Measurements from ENCODE around the gene ZNF25.
A peak's percentile ranks its signal among the peaks of the same experiment; 100 is the strongest.
"Not testable (repeated sequence)": the region's sequence is repeated elsewhere in the genome, so short reads cannot be mapped to it uniquely, and the experiment has no call there.

ZNF25 gene

GRCh38 chr10:37976091-37976879 is at the start of gene ZNF25:
Gene ZNF25 (minus strand): TSS chr10:37976647. CDS start chr10:37971722, 4,925 bp downstream.
- peak; percentile 94 to 97 (median 95) for DNase-seq (ENCODE audit: low read depth in 4 of 4, low spot score in 1 of 4)

GRCh38 chr10:38025283-38025682 is 48.8 kb upstream of the ZNF25 start:
- DNase-seq (ENCODE audit: low read depth in 4 of 4, low spot score in 1 of 4): no peak

GRCh38 chr10:38019124-38019523 is 42.7 kb upstream of the ZNF25 start:
- not testable (repeated sequence) for DNase-seq (ENCODE audit: low read depth in 4 of 4, low spot score in 1 of 4)

GRCh38 chr10:38016354-38016753 is 39.9 kb upstream of the ZNF25 start:
- no peak for DNase-seq (ENCODE audit: low read depth in 4 of 4, low spot score in 1 of 4)

- DNase-seq (ENCODE audit: low read depth in 4 of 4, low spot score in 1 of 4): peak; percentile 69 to 87 (median 81)
These were observed 33.9 kb upstream of the ZNF25 start, which contains the start of gene ZNF33A for GRCh38 chr10:38010119-38010903. Gene ZNF33A (plus strand): TSS chr10:38010675. CDS start chr10:38012342, 1,667 bp downstream.

GRCh38 chr10:38007991-38008390 is 31.5 kb upstream of the ZNF25 start:
- DNase-seq (ENCODE audit: low read depth in 4 of 4, low spot score in 1 of 4): no peak

- no peak for DNase-seq (ENCODE audit: low read depth in 4 of 4, low spot score in 1 of 4)
These were observed 31.1 kb upstream of the ZNF25 start for GRCh38 chr10:38007551-38007950.

GRCh38 chr10:38003588-38003987 is 27.1 kb upstream of the ZNF25 start:
- DNase-seq (ENCODE audit: low read depth in 4 of 4, low spot score in 1 of 4): no peak

GRCh38 chr10:38003026-38003425 is 26.6 kb upstream of the ZNF25 start:
- no peak for DNase-seq (ENCODE audit: low read depth in 4 of 4, low spot score in 1 of 4)

- not testable (repeated sequence) for DNase-seq (ENCODE audit: low read depth in 4 of 4, low spot score in 1 of 4)
These were observed 24.0 kb upstream of the ZNF25 start for GRCh38 chr10:38000474-38000873.

GRCh38 chr10:37998920-37999319 is 22.5 kb upstream of the ZNF25 start:
- not testable (repeated sequence) for DNase-seq (ENCODE audit: low read depth in 4 of 4, low spot score in 1 of 4)

- DNase-seq (ENCODE audit: low read depth in 4 of 4, low spot score in 1 of 4): no peak
These were observed 15.6 kb upstream of the ZNF25 start for GRCh38 chr10:37992083-37992482.

- DNase-seq (ENCODE audit: low read depth in 4 of 4, low spot score in 1 of 4): no peak
These were observed 15.2 kb upstream of the ZNF25 start for GRCh38 chr10:37991655-37992054.

- DNase-seq (ENCODE audit: low read depth in 4 of 4, low spot score in 1 of 4): no peak
These were observed 395 bp upstream of the ZNF25 start for GRCh38 chr10:37976880-37977203.

- DNase-seq (ENCODE audit: low read depth in 4 of 4, low spot score in 1 of 4): no peak
These were observed 951 bp downstream of the ZNF25 start for GRCh38 chr10:37975401-37975991.

- DNase-seq (ENCODE audit: low read depth in 4 of 4, low spot score in 1 of 4): no peak
These were observed 4.1 kb downstream of the ZNF25 start for GRCh38 chr10:37972396-37972795.

GRCh38 chr10:37965006-37965405 is 11.4 kb downstream of the ZNF25 start:
- no peak for DNase-seq (ENCODE audit: low read depth in 4 of 4, low spot score in 1 of 4)

GRCh38 chr10:37960591-37961137 is 15.8 kb downstream of the ZNF25 start:
- DNase-seq (ENCODE audit: low read depth in 4 of 4, low spot score in 1 of 4): no peak

GRCh38 chr10:37957841-37958240 is 18.6 kb downstream of the ZNF25 start:
- no peak for DNase-seq (ENCODE audit: low read depth in 4 of 4, low spot score in 1 of 4)

GRCh38 chr10:37952926-37953325 is 23.5 kb downstream of the ZNF25 start:
- DNase-seq (ENCODE audit: low read depth in 4 of 4, low spot score in 1 of 4): no peak

- DNase-seq (ENCODE audit: low read depth in 4 of 4, low spot score in 1 of 4): no peak
These were observed 24.2 kb downstream of the ZNF25 start for GRCh38 chr10:37952043-37952755.
